Panc1 (cell line): ENCODE data around the gene SLC16A8.

Source experiments
- POLR2AphosphoS5 ChIP-seq: IDR thresholded peaks from 2 replicates; pipeline ENCODE4 v1.6.1; 2012; ENCODE audit warnings: mild to moderate bottlenecking, low read depth, low read length, moderate library complexity
- TCF7L2 ChIP-seq: IDR thresholded peaks from 2 replicates; pipeline ENCODE4 v1.6.1; 2011; ENCODE audit warnings: mild to moderate bottlenecking, low read depth, low read length, inconsistent platforms
- TF ChIP-seq, protein P1 (sequence below), 2 experiments: IDR thresholded peaks; 2 replicates each; pipeline ENCODE4 v1.6.1; 2011 to 2012; ENCODE audit warnings: low read depth in 2 of 2, control low read depth in 1 of 2, low read length in 1 of 2, mild to moderate bottlenecking in 1 of 2, moderate library complexity in 1 of 2; ENCODE audit not compliant: insufficient read depth in 1 of 2
- TF ChIP-seq, protein P2 (sequence below): fragments of 450-650 bp; IDR thresholded peaks from 2 replicates; pipeline ENCODE4 v1.5.1; 2017; ENCODE audit warnings: mild to moderate bottlenecking

DNA sequence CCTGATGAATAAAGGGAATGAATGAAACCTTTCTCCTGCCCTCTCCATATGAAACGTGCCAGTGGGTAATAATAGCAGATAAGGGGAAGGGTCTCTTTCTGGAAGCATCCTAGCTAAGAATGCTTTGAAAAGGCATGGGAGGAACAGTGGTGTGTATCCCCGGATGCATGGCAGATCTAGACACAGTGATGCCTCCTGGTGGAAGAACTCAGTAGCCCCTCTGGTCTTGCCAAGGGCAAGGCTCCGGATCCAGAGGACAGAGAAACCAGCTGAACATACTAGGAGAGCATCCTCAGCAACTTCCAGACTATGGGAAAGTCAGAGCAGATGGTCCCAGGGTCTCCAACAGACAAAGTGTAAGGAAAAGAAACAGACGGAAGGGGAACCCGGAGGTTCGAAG, 20.1 kb upstream of the SLC16A8 start:
- TF ChIP-seq, protein P1, sequence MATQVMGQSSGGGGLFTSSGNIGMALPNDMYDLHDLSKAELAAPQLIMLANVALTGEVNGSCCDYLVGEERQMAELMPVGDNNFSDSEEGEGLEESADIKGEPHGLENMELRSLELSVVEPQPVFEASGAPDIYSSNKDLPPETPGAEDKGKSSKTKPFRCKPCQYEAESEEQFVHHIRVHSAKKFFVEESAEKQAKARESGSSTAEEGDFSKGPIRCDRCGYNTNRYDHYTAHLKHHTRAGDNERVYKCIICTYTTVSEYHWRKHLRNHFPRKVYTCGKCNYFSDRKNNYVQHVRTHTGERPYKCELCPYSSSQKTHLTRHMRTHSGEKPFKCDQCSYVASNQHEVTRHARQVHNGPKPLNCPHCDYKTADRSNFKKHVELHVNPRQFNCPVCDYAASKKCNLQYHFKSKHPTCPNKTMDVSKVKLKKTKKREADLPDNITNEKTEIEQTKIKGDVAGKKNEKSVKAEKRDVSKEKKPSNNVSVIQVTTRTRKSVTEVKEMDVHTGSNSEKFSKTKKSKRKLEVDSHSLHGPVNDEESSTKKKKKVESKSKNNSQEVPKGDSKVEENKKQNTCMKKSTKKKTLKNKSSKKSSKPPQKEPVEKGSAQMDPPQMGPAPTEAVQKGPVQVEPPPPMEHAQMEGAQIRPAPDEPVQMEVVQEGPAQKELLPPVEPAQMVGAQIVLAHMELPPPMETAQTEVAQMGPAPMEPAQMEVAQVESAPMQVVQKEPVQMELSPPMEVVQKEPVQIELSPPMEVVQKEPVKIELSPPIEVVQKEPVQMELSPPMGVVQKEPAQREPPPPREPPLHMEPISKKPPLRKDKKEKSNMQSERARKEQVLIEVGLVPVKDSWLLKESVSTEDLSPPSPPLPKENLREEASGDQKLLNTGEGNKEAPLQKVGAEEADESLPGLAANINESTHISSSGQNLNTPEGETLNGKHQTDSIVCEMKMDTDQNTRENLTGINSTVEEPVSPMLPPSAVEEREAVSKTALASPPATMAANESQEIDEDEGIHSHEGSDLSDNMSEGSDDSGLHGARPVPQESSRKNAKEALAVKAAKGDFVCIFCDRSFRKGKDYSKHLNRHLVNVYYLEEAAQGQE (IDR thresholded peaks at IDR 0.05; ENCODE audit: insufficient read depth in 1 of 2, low read depth in 2 of 2, low read length in 1 of 2), result no peak
- TF ChIP-seq POLR2AphosphoS5 (no peak), TCF7L2 (no peak)
- TF ChIP-seq, protein P2, sequence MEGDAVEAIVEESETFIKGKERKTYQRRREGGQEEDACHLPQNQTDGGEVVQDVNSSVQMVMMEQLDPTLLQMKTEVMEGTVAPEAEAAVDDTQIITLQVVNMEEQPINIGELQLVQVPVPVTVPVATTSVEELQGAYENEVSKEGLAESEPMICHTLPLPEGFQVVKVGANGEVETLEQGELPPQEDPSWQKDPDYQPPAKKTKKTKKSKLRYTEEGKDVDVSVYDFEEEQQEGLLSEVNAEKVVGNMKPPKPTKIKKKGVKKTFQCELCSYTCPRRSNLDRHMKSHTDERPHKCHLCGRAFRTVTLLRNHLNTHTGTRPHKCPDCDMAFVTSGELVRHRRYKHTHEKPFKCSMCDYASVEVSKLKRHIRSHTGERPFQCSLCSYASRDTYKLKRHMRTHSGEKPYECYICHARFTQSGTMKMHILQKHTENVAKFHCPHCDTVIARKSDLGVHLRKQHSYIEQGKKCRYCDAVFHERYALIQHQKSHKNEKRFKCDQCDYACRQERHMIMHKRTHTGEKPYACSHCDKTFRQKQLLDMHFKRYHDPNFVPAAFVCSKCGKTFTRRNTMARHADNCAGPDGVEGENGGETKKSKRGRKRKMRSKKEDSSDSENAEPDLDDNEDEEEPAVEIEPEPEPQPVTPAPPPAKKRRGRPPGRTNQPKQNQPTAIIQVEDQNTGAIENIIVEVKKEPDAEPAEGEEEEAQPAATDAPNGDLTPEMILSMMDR, result no peak
